ENCODE measurements around the gene KIAA0586. TPM values are rescaled to one million over a fixed set of nuclear protein-coding genes. Genes with fewer than 3 reads are reported as not detected.

KIAA0586 gene
- total RNA-seq, 1 experiment from 2014 or later, result 23.5 TPM

DNA sequence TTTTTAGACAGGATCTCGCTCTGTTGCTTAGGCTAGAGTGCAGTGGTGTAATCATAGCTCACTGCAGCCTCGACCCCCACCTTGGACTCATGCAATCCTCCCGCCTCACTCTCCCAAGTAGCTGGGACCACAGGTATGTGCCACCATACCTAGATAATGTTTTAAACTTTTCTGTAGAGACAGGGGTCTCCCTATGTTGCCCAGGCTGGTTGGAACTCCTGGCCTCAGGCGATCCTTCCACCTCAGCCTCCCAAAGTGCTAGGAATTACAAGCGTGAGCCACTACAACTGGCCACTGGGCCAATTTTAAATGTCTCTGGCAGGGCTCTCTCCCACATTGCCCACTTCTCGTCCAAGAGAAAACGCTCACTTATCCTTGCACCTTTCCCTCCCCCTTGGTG, 143.7 kb downstream of the KIAA0586 start:
- no peaks in the 10 kb centered on the region for H3K36me3 Mint-ChIP-seq
- H3K9me3 Mint-ChIP-seq, result no peaks in the 10 kb centered on the region
- DNase-seq (ENCODE audit: low spot score) (no peak), ATAC-seq (no peak)
- H3K4me3 Mint-ChIP-seq, result no peak overlapping the region
- CTCF ChIA-PET, result interaction anchor here (2.2 kb wide), 1 partner anchor 70 kb away, joined by 9 read pairs; no protein-coding TSS in a partner anchor
- no peaks in the 10 kb centered on the region for H3K27me3 Mint-ChIP-seq (ENCODE audit: low read depth)
- no peak for TF ChIP-seq ZBTB21 (CRISPR knock-in tag; IDR thresholded peaks at IDR 0.05; ENCODE audit: borderline replicate concordance)
- TF ChIP-seq, protein P1, sequence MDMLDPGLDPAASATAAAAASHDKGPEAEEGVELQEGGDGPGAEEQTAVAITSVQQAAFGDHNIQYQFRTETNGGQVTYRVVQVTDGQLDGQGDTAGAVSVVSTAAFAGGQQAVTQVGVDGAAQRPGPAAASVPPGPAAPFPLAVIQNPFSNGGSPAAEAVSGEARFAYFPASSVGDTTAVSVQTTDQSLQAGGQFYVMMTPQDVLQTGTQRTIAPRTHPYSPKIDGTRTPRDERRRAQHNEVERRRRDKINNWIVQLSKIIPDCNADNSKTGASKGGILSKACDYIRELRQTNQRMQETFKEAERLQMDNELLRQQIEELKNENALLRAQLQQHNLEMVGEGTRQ (CRISPR knock-in tag; IDR thresholded peaks at IDR 0.05), result no peak
- TF ChIP-seq, protein P2, sequence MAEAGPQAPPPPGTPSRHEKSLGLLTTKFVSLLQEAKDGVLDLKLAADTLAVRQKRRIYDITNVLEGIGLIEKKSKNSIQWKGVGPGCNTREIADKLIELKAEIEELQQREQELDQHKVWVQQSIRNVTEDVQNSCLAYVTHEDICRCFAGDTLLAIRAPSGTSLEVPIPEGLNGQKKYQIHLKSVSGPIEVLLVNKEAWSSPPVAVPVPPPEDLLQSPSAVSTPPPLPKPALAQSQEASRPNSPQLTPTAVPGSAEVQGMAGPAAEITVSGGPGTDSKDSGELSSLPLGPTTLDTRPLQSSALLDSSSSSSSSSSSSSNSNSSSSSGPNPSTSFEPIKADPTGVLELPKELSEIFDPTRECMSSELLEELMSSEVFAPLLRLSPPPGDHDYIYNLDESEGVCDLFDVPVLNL (CRISPR knock-in tag; IDR thresholded peaks at IDR 0.05; ENCODE audit: borderline replicate concordance, low read depth), result no peak
- TF ChIP-seq SMAD4 (CRISPR knock-in tag; IDR thresholded peaks at IDR 0.05), result no peak
- no peak overlapping the region for H3K27ac Mint-ChIP-seq
- peaks cover 15% of the 10 kb centered on the region for H3K4me1 Mint-ChIP-seq
- POLR2A ChIA-PET, result no interaction called here

DNA sequence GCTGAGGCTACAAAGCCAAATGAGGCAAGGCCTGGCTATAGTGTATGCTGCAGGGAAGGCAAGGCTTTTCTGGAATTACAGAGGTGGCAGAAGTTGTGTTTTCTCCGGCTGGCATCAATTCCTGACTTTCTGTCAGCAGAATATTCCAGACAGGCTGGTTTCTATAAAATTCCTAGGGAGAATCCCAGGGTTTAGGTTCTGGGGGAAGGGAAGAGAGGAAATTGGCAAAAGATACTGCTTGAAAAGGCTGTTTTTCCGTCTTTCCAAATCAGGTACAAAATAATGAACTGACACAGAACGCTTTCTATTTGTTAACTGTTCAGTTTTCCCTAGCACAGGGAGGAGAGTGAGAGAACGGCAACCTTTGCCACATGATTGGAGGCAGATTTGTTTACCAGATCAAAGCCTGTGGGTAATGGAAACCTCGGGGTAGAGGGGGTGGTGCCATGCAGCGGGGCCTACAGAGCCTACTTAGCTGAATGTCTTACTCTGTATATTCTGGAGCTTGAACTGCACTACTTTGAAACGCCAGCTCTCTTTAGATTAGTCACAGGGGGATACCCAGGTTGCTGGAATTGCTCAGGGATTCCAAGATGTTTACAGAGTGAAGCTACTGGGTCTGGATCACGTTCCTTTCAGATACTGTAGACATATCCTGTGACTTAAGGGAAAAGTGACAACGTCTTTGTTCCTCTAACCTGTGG, 144.4 kb downstream of the KIAA0586 start:
- no peaks in the 10 kb centered on the region for H3K36me3 Mint-ChIP-seq
- DNase-seq (ENCODE audit: low spot score) (no peak), ATAC-seq (peak; percentile 63)
- POLR2A ChIA-PET, result no interaction called here
- H3K27ac Mint-ChIP-seq, result no peak overlapping the region
- no peak overlapping the region for H3K4me3 Mint-ChIP-seq
- TF ChIP-seq, protein P3, sequence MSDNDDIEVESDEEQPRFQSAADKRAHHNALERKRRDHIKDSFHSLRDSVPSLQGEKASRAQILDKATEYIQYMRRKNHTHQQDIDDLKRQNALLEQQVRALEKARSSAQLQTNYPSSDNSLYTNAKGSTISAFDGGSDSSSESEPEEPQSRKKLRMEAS (CRISPR knock-in tag; IDR thresholded peaks at IDR 0.05), result no peak
- TF ChIP-seq ZNF138 (CRISPR knock-in tag; conservative IDR thresholded peaks at IDR 0.05), result no peak
- TF ChIP-seq NR2C2 (CRISPR knock-in tag; IDR thresholded peaks at IDR 0.05), result no peak
- TF ChIP-seq ZNF121 (CRISPR knock-in tag; IDR thresholded peaks at IDR 0.05), result no peak
- no peak for TF ChIP-seq PRRX2 (CRISPR knock-in tag; IDR thresholded peaks at IDR 0.05)
- no peaks in the 10 kb centered on the region for H3K9me3 Mint-ChIP-seq
- CTCF ChIA-PET, result interaction anchor here (0.6 to 2.2 kb wide), 2 partner anchors 71 to 483 kb away, joined by 3 to 9 read pairs; no protein-coding TSS in a partner anchor
- H3K4me1 Mint-ChIP-seq, result peaks cover 14% of the 10 kb centered on the region
- no peaks in the 10 kb centered on the region for H3K27me3 Mint-ChIP-seq (ENCODE audit: low read depth)

DNA sequence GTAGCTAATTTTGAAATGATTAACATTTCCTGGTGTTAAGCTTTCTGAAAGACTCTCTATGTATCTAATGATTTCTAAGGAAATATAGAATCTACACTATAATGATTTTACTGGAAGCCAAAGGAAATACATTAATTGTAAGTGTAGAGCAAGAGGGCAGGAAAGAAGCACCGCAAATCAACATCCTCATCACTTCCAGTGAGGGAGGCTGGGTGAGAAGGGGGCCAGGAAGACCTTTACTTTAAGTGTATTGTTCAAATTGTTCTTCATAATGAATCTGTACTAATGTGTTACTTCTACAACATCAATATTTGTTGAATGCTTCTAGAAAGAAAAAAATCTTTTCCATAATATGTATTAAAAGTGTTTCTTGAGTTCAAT, 144.9 kb downstream of the KIAA0586 start:
- CTCF ChIA-PET, result interaction anchor here (2.2 kb wide), 1 partner anchor 71 kb away, joined by 9 read pairs; no protein-coding TSS in a partner anchor
- POLR2A ChIA-PET, result no interaction called here
- no peak for ATAC-seq
- H3K27ac Mint-ChIP-seq, result no peak overlapping the region
- H3K27me3 Mint-ChIP-seq (ENCODE audit: low read depth), result no peaks in the 10 kb centered on the region
- peaks cover 14% of the 10 kb centered on the region for H3K4me1 Mint-ChIP-seq
- no peak for DNase-seq (ENCODE audit: low spot score)
- no peaks in the 10 kb centered on the region for H3K36me3 Mint-ChIP-seq
- TF ChIP-seq ZNF671 (CRISPR knock-in tag; IDR thresholded peaks at IDR 0.05) (no peak), ZNF423 (CRISPR knock-in tag; IDR thresholded peaks at IDR 0.05) (no peak)
- TF ChIP-seq, protein P4, sequence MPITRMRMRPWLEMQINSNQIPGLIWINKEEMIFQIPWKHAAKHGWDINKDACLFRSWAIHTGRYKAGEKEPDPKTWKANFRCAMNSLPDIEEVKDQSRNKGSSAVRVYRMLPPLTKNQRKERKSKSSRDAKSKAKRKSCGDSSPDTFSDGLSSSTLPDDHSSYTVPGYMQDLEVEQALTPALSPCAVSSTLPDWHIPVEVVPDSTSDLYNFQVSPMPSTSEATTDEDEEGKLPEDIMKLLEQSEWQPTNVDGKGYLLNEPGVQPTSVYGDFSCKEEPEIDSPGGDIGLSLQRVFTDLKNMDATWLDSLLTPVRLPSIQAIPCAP (CRISPR knock-in tag; IDR thresholded peaks at IDR 0.05), result no peak
- TF ChIP-seq, protein P2 (CRISPR knock-in tag; IDR thresholded peaks at IDR 0.05; ENCODE audit: borderline replicate concordance, low read depth), result no peak
- H3K9me3 Mint-ChIP-seq, result no peaks in the 10 kb centered on the region
- H3K4me3 Mint-ChIP-seq, result no peak overlapping the region

DNA sequence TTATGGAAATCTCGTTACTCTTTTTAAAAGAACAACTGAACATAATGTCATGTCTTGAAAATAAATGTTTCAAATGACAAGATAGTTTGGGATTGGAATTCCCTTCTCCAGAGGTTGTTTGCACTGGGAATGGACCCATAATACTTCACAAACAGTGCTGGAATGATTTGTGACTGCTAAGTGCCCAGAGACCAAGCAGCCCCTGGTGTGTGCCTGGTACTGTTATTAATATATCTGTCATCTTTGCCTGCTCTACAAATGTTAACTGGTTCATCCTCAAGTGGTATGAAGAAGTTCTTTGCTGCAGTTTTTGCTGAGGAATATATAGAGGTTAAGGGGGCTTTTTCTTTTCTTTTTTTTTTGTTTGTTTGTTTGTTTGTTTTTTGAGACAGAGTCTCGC, 145.3 kb downstream of the KIAA0586 start:
- H3K27me3 Mint-ChIP-seq (ENCODE audit: low read depth), result no peaks in the 10 kb centered on the region
- no peak overlapping the region for H3K4me3 Mint-ChIP-seq
- TF ChIP-seq, protein P5, sequence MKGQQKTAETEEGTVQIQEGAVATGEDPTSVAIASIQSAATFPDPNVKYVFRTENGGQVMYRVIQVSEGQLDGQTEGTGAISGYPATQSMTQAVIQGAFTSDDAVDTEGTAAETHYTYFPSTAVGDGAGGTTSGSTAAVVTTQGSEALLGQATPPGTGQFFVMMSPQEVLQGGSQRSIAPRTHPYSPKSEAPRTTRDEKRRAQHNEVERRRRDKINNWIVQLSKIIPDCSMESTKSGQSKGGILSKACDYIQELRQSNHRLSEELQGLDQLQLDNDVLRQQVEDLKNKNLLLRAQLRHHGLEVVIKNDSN (CRISPR knock-in tag; IDR thresholded peaks at IDR 0.05), result no peak
- TF ChIP-seq MXD4 (CRISPR knock-in tag; IDR thresholded peaks at IDR 0.05; ENCODE audit: borderline replicate concordance), result no peak
- TF ChIP-seq PRRX2 (CRISPR knock-in tag; IDR thresholded peaks at IDR 0.05), result no peak
- no peak for TF ChIP-seq RORB (CRISPR knock-in tag; IDR thresholded peaks at IDR 0.05)
- no peak for TF ChIP-seq FOXK1 (CRISPR knock-in tag; IDR thresholded peaks at IDR 0.05)
- TF ChIP-seq, protein P6, sequence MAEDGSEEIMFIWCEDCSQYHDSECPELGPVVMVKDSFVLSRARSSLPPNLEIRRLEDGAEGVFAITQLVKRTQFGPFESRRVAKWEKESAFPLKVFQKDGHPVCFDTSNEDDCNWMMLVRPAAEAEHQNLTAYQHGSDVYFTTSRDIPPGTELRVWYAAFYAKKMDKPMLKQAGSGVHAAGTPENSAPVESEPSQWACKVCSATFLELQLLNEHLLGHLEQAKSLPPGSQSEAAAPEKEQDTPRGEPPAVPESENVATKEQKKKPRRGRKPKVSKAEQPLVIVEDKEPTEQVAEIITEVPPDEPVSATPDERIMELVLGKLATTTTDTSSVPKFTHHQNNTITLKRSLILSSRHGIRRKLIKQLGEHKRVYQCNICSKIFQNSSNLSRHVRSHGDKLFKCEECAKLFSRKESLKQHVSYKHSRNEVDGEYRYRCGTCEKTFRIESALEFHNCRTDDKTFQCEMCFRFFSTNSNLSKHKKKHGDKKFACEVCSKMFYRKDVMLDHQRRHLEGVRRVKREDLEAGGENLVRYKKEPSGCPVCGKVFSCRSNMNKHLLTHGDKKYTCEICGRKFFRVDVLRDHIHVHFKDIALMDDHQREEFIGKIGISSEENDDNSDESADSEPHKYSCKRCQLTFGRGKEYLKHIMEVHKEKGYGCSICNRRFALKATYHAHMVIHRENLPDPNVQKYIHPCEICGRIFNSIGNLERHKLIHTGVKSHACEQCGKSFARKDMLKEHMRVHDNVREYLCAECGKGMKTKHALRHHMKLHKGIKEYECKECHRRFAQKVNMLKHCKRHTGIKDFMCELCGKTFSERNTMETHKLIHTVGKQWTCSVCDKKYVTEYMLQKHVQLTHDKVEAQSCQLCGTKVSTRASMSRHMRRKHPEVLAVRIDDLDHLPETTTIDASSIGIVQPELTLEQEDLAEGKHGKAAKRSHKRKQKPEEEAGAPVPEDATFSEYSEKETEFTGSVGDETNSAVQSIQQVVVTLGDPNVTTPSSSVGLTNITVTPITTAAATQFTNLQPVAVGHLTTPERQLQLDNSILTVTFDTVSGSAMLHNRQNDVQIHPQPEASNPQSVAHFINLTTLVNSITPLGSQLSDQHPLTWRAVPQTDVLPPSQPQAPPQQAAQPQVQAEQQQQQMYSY (CRISPR knock-in tag; IDR thresholded peaks at IDR 0.05), result no peak
- no peak for TF ChIP-seq GTF2I (CRISPR knock-in tag; conservative IDR thresholded peaks at IDR 0.05)

More for the DNA sequence above, 145.3 kb downstream of the KIAA0586 start:
- ChIA-PET POLR2A (no interaction called here), CTCF (no interaction called here)
- H3K36me3 Mint-ChIP-seq, result no peaks in the 10 kb centered on the region
- DNase-seq (ENCODE audit: low spot score), result no peak
- peaks cover 14% of the 10 kb centered on the region for H3K4me1 Mint-ChIP-seq
- no peak for ATAC-seq
- no peak overlapping the region for H3K27ac Mint-ChIP-seq
- H3K9me3 Mint-ChIP-seq, result no peaks in the 10 kb centered on the region
